Measurements from ENCODE around the gene PLCG1. TPM values are rescaled to one million over a fixed set of nuclear protein-coding genes. Genes with fewer than 3 reads are reported as not detected.

Gene PLCG1
- total and polyA plus RNA-seq, 9 of the 15 experiments (the other 6 are each of a cell fraction or from before 2014, with no cell fraction given) = 1.7 to 67.0 (median 34.8) TPM

DNA sequence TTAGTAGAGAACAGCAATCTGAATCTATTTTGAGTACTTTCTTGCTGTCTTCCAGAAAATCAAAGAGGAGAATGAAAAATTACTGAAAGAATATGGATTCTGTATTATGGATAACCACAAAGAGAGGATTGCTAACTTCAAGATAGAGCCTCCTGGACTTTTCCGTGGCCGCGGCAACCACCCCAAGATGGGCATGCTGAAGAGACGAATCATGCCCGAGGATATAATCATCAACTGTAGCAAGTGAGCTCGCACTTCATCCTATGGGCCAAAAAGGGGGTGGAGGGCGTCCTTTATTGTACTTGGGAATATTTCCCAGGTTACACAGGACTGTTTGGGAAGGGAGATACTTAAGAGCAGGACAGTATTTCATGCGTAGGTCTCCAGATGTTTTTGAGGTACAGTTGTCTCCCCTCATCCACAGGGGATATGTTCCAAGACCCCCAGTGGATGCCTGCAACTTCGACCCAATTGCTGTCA lies 37.3 kb upstream of the PLCG1 start (continued):
- TF ChIP-seq, protein P1, sequence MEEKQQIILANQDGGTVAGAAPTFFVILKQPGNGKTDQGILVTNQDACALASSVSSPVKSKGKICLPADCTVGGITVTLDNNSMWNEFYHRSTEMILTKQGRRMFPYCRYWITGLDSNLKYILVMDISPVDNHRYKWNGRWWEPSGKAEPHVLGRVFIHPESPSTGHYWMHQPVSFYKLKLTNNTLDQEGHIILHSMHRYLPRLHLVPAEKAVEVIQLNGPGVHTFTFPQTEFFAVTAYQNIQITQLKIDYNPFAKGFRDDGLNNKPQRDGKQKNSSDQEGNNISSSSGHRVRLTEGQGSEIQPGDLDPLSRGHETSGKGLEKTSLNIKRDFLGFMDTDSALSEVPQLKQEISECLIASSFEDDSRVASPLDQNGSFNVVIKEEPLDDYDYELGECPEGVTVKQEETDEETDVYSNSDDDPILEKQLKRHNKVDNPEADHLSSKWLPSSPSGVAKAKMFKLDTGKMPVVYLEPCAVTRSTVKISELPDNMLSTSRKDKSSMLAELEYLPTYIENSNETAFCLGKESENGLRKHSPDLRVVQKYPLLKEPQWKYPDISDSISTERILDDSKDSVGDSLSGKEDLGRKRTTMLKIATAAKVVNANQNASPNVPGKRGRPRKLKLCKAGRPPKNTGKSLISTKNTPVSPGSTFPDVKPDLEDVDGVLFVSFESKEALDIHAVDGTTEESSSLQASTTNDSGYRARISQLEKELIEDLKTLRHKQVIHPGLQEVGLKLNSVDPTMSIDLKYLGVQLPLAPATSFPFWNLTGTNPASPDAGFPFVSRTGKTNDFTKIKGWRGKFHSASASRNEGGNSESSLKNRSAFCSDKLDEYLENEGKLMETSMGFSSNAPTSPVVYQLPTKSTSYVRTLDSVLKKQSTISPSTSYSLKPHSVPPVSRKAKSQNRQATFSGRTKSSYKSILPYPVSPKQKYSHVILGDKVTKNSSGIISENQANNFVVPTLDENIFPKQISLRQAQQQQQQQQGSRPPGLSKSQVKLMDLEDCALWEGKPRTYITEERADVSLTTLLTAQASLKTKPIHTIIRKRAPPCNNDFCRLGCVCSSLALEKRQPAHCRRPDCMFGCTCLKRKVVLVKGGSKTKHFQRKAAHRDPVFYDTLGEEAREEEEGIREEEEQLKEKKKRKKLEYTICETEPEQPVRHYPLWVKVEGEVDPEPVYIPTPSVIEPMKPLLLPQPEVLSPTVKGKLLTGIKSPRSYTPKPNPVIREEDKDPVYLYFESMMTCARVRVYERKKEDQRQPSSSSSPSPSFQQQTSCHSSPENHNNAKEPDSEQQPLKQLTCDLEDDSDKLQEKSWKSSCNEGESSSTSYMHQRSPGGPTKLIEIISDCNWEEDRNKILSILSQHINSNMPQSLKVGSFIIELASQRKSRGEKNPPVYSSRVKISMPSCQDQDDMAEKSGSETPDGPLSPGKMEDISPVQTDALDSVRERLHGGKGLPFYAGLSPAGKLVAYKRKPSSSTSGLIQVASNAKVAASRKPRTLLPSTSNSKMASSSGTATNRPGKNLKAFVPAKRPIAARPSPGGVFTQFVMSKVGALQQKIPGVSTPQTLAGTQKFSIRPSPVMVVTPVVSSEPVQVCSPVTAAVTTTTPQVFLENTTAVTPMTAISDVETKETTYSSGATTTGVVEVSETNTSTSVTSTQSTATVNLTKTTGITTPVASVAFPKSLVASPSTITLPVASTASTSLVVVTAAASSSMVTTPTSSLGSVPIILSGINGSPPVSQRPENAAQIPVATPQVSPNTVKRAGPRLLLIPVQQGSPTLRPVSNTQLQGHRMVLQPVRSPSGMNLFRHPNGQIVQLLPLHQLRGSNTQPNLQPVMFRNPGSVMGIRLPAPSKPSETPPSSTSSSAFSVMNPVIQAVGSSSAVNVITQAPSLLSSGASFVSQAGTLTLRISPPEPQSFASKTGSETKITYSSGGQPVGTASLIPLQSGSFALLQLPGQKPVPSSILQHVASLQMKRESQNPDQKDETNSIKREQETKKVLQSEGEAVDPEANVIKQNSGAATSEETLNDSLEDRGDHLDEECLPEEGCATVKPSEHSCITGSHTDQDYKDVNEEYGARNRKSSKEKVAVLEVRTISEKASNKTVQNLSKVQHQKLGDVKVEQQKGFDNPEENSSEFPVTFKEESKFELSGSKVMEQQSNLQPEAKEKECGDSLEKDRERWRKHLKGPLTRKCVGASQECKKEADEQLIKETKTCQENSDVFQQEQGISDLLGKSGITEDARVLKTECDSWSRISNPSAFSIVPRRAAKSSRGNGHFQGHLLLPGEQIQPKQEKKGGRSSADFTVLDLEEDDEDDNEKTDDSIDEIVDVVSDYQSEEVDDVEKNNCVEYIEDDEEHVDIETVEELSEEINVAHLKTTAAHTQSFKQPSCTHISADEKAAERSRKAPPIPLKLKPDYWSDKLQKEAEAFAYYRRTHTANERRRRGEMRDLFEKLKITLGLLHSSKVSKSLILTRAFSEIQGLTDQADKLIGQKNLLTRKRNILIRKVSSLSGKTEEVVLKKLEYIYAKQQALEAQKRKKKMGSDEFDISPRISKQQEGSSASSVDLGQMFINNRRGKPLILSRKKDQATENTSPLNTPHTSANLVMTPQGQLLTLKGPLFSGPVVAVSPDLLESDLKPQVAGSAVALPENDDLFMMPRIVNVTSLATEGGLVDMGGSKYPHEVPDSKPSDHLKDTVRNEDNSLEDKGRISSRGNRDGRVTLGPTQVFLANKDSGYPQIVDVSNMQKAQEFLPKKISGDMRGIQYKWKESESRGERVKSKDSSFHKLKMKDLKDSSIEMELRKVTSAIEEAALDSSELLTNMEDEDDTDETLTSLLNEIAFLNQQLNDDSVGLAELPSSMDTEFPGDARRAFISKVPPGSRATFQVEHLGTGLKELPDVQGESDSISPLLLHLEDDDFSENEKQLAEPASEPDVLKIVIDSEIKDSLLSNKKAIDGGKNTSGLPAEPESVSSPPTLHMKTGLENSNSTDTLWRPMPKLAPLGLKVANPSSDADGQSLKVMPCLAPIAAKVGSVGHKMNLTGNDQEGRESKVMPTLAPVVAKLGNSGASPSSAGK (IDR thresholded peaks at IDR 0.05) = no peak
- no peak for TF ChIP-seq ZNF133 (CRISPR knock-in tag; IDR thresholded peaks at IDR 0.05)
- no peak for TF ChIP-seq L3MBTL2 (IDR thresholded peaks at IDR 0.05)
- TF ChIP-seq SP2 (IDR thresholded peaks at IDR 0.05; ENCODE audit: extremely low read depth, low read depth, low read length, poor library complexity, severe bottlenecking) = no peak
- TF ChIP-seq POLR2AphosphoS5 (IDR thresholded peaks at IDR 0.05; ENCODE audit: control insufficient read depth, insufficient read depth, low read depth, low read length) = no peak
- no peak for TF ChIP-seq ARID1B (IDR thresholded peaks at IDR 0.05)
- TF ChIP-seq ZZZ3 (IDR thresholded peaks at IDR 0.05) = no peak
- no peak for TF ChIP-seq ZNF407 (IDR thresholded peaks at IDR 0.05; ENCODE audit: low read depth)
- no peak for TF ChIP-seq ZFP30 (CRISPR knock-in tag; IDR thresholded peaks at IDR 0.05; ENCODE audit: borderline replicate concordance)
